HG03558 (cell line): ENCODE results near the gene USP7.
"Not testable (repeated sequence)": the region's sequence is repeated elsewhere in the genome, so short reads cannot be mapped to it uniquely, and the experiment has no call there.

Source experiments
- ATAC-seq: cut with Tn5 transposase; IDR thresholded peaks from one replicate; pipeline ENCODE4 v1.9.1; 2021; ENCODE audit warnings: moderate number of reproducible peaks; ENCODE audit not compliant: unreplicated experiment; ENCODE audit errors: extremely low read depth

USP7 gene

DNA sequence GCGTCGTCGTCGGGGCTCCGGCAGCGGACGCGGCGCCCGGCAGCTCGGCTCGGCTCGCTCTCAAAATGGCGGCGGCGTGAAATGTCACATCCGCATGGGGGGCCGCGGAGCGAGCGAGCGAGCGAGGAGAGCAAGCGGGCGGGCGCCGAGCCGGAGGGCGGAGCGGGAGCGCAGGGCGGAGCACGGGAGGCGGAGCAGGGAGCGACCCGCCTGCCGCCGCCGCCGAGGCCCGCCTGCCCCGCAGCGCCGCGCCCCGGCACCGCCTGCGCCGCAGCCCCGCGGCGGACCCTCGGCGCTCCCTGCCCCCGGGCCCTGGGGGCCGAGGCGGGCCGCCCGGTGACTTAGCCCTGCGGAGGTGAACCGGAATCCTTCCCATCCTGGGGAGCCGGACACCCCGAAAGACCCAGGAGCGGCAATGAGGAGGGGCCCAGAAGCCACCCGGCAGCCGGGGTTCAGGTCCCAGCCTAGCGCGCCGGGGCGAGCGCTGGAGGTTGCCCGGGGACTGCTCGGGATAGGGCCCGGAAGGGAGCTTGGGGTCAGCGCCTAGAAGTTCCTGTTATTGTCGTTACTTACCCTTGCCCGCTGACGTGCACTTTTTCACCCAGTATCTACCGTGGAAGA lies at the start of gene USP7:
Gene USP7 (minus strand): TSS at position 86 of the 621 bp plus-strand sequence. CDS start 621 bp downstream, outside the sequence.
- peak; percentile 54 for ATAC-seq

- no peak for ATAC-seq
These were observed 49.8 kb upstream of the USP7 start for GRCh38 chr16:9013508-9013864.

DNA sequence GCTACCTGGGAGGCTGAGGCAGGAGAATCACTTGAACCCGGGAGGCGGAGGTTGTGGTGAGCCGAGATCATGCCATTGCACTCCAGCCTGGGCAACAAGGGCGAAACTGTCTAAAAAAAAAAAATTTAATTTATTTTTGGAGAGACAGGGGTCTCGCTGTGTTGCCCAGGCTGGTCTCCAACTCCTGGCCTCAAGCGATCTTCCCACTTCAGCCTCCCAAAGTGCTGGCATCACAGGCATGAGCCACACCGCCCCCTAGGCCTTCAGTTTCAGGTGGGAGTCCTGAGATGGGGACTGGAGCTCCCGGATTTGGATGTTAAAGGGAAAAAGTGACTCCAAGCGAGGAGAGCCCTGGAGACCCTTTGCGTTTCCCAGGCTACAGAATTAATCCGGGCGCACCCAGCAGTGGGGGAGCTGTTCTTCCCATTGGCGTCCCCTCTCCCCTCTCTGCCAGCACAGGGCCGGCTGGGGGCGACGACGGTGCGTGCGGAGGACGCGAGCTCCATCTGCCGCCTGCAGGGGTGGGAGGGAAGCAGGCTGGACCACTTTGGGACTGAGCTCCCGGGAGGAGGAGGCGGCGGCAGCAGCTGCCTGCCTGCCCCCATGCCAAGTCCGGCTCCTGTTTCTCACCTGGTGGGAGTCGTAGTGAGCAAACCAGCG lies 49.3 kb upstream of the USP7 start:
- ATAC-seq = no peak

GRCh38 chr16:9012330-9012729 lies 48.6 kb upstream of the USP7 start:
- ATAC-seq = no peak

DNA sequence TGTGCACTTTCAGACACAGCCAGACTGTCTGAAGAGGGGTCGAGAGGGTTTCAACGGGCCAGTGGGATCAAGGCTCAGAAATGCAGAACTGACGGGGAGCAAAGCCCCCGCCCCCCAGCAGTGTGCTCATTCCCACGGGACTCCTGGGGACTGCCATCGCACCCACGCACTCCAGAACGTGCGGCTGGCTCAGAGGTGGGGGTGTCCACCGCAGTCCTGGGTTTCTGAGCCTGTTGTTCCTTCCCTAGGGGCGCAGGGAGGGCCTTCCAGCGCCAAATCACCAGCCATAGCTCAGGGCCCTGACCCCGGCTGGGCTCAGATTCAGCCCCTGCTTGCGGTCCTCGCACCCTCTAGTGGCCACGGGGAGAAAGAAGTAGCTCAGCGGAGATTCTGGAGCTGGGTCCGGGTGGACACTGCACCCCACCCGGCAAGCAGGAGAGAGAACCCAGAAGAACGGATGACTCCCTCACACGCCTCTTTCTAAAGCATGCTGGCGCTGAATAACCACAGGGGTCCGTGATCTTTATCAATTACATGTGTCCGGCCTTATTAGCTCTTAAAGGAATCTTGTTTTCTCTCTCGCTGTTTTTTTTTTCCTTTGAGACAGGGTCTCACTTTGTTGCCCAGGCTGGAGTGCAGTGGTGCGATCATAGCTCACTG lies 45.0 kb upstream of the USP7 start:
- peak; percentile 59 for ATAC-seq

GRCh38 chr16:9007177-9007794 lies 43.6 kb upstream of the USP7 start:
- ATAC-seq = no peak

DNA sequence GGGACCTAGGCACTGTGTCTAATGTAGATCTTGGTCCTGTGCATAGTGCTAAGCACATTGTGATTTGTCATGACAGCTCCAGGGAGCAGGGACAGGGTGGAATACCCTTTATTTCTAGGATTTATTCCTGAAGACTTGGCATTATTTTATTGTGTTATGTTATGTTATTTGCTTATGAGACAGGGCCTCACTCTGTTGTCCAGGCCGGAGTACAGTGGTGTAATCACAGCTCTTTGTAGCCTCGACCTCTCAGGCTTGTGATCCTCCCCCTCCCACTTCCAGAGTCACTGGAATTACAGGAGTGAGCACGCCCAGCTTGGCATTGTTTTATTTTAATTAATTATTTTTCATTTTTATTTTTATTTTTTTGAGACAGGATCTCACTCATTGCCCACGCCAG lies 40.5 kb upstream of the USP7 start:
- no peak for ATAC-seq

GRCh38 chr16:9003763-9004162 lies 40.1 kb upstream of the USP7 start:
- ATAC-seq = no peak

DNA sequence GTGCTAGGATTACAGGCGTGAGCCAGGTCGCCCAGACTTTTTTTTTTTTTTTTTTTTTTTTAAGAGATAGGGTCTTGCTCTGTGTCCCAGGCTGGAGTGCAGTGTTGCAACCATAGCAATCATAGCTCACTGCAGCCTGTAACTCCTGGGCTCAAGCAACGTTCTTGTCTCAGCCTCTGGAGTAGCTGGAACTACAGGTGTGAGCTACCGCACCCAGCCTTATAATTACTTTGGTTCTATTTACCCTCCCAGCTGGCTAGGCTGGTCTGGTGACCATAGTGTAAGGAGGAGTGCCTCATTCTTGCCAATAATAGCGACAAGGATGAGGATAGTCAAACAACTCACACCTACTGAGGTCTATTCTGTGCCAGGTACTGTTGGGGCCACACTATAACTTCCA lies 39.6 kb upstream of the USP7 start:
- ATAC-seq = no peak

- ATAC-seq = no peak
These were observed 38.3 kb upstream of the USP7 start for GRCh38 chr16:9002042-9002441.

- ATAC-seq = no peak
These were observed 37.0 kb upstream of the USP7 start for GRCh38 chr16:9000664-9001063.

- ATAC-seq = no peak
These were observed 36.1 kb upstream of the USP7 start for GRCh38 chr16:8999800-9000199.

DNA sequence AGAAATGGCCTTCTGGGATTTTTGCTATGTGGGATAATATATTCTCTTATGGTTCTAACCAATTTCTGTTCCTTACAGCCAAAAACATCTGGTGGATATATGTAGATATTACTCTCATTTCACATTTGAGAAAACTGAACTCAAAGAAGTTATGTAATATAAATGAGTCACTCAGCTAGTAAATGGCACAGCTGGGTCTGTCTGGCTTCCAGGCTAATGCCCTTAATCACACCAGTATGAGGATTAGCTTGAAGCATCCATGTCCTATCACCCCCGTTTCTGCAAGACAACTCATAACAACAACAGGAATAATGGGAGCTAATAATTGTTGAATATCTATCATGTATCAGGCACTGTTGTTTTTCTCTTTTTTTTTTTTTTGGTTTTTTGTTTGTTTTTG lies 34.4 kb upstream of the USP7 start:
- ATAC-seq = no peak

GRCh38 chr16:8996891-8997290 lies 33.2 kb upstream of the USP7 start:
- no peak for ATAC-seq

GRCh38 chr16:8990445-8990844 lies 26.7 kb upstream of the USP7 start:
- ATAC-seq = no peak

GRCh38 chr16:8989099-8989878 lies 25.6 kb upstream of the USP7 start:
- no peak for ATAC-seq

- no peak for ATAC-seq
These were observed 23.1 kb upstream of the USP7 start for GRCh38 chr16:8986818-8987191.

GRCh38 chr16:8986111-8986510 lies 22.4 kb upstream of the USP7 start:
- ATAC-seq = no peak

- ATAC-seq = no peak
These were observed 19.1 kb upstream of the USP7 start for GRCh38 chr16:8982816-8983215.

- ATAC-seq = not testable (repeated sequence)
These were observed 18.2 kb upstream of the USP7 start for GRCh38 chr16:8981901-8982300.

DNA sequence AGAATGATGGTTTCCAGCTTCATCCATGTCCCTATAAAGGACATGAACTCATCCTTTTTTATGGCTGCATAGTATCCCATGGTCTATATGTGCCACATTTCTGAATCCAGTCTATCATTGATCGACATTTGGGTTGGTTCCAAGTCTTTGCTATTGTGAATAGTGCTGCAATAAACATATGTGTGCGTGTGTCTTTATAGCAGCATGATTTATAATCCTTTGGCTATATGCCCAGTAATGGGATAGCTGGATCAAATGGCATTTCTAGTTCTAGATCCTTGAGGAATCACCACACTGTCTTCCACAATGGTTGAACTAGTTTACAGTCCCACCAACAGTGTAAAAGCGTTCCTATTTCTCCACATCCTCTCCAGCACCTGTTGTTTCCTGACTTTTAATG lies 12.5 kb upstream of the USP7 start:
- ATAC-seq = not testable (repeated sequence)
